Lung (tissue), 12 donors: ENCODE results near the gene IMPACT. TPM values are rescaled to one million over a fixed set of nuclear protein-coding genes. Genes with fewer than 3 reads are reported as not detected.
A peak's percentile ranks its signal among the peaks of the same experiment; 100 is the strongest.

ENCODE experiments used
- ATAC-seq: fragments of 200-7000 bp; cut with Tn5 transposase; one replicate; pipeline ENCODE4 v1.9.1; 2020; ENCODE audit warnings: moderate number of reproducible peaks; ENCODE audit not compliant: insufficient read depth, low FRiP score
- DNase-seq, 3 donors: peaks; one replicate each; pipeline ENCODE4 v3.0.0-alpha.2; 2013 to 2017
- H3K27ac ChIP-seq, 2 donors: one replicate each; pipeline ENCODE4 v1.5.1; 2013; ENCODE audit warnings: mild to moderate bottlenecking in 2 of 2, moderate library complexity in 2 of 2, control low read depth in 1 of 2, inconsistent platforms in 1 of 2, low read depth in 1 of 2, low read length in 1 of 2
- H3K27me3 ChIP-seq, 3 donors: one replicate each; pipeline ENCODE4 v1.5.1; 2013; ENCODE audit warnings: low read length in 2 of 3; ENCODE audit not compliant: control insufficient read depth in 3 of 3, insufficient read depth in 3 of 3
- H3K36me3 ChIP-seq, 4 donors: one replicate each; pipeline ENCODE4 v1.5.1; 2013; ENCODE audit warnings: low read length in 4 of 4, mild to moderate bottlenecking in 1 of 4, moderate library complexity in 1 of 4; ENCODE audit not compliant: control insufficient read depth in 4 of 4, insufficient read depth in 4 of 4
- H3K4me1 ChIP-seq, 5 donors: one replicate each; pipeline ENCODE4 v1.5.1; 2013; ENCODE audit warnings: low read length in 5 of 5, mild to moderate bottlenecking in 2 of 5, moderate library complexity in 1 of 5; ENCODE audit not compliant: control insufficient read depth in 5 of 5, insufficient read depth in 5 of 5
- H3K4me3 ChIP-seq: one replicate; pipeline ENCODE4 v1.5.1; 2013; ENCODE audit warnings: mild to moderate bottlenecking, control low read depth, moderate library complexity
- H3K9ac ChIP-seq, 2 donors: one replicate each; pipeline ENCODE4 v1.5.1; 2013; ENCODE audit warnings: low read length in 2 of 2, control low read depth in 1 of 2; ENCODE audit not compliant: insufficient read depth in 1 of 2
- H3K9me3 ChIP-seq, 4 donors: one replicate each; pipeline ENCODE4 v1.5.1; 2013; ENCODE audit warnings: low read length in 3 of 4, mild to moderate bottlenecking in 1 of 4, moderate library complexity in 1 of 4; ENCODE audit not compliant: control insufficient read depth in 4 of 4, insufficient read depth in 3 of 4
- CTCF ChIP-seq: IDR thresholded peaks from 2 replicates; pipeline ENCODE4 v1.5.1; 2012; ENCODE audit warnings: mild to moderate bottlenecking; ENCODE audit errors: control extremely low read depth, extremely low read depth
- WGBS, 2 donors: extraction: QIAGEN DNeasy Blood & Tissue Kit; methylation state at CpG; one replicate each; pipeline ENCODE4 v1.1.7; 2013; 5-methylcytosine and 5-hydroxymethylcytosine counted together
- polyA plus RNA-seq, 2 donors: library from polyadenylated mRNA; stranded (reverse); fragments of 200-250 nt; gene quantifications; one replicate each; pipeline ENCODE4 v1.2.1, GENCODE V29; 2013
- total RNA-seq, 2 donors: library from RNA; depleted of rRNA in 1 of 2; stranded (reverse); fragments of >200 nt in 1 of 2; gene quantifications; one replicate each; pipeline ENCODE4 v1.2.1, GENCODE V29; 2014 to 2021
- donor health status: control.
- donor health status: control.
- donor health status: Bipolar disorder and iron deficiency.
- donor health status: healthy.
- donor health status: DM: yes; HTN: yes; CAD: no.

Gene IMPACT
- total and polyA plus RNA-seq, 4 donors: 12.0 to 29.6 (median 25.0) TPM

- H3K9ac ChIP-seq: no peak overlapping the region
- no peak for ATAC-seq
- no peak overlapping the region for H3K4me3 ChIP-seq
- no peaks in the 10 kb centered on the region for H3K4me1 ChIP-seq
- no peak for TF ChIP-seq CTCF
- no peaks in the 10 kb centered on the region for H3K9me3 ChIP-seq
- H3K36me3 ChIP-seq: no peaks in the 10 kb centered on the region
- H3K27me3 ChIP-seq: no peaks in the 10 kb centered on the region
- no peak overlapping the region for H3K27ac ChIP-seq
- DNase-seq: no peak
- 51 to 74% methylated on average over 6 of the region's 6 CpGs for WGBS, 2 donors
These were observed 49.6 kb downstream of the IMPACT start for GRCh38 chr18:24475926-24476589.

GRCh38 chr18:24479371-24479770 lies 52.9 kb downstream of the IMPACT start:
- Histone ChIP-seq H3K9me3 (no peaks in the 10 kb centered on the region), H3K27ac (no peak overlapping the region), H3K27me3 (no peaks in the 10 kb centered on the region), H3K4me3 (no peak overlapping the region), H3K9ac (no peak overlapping the region), H3K4me1 (no peaks in the 10 kb centered on the region), H3K36me3 (no peaks in the 10 kb centered on the region)
- 74 to 84% methylated on average over 7 of the region's 7 CpGs for WGBS, 2 donors
- TF ChIP-seq CTCF: no peak
- peak in 1 of 3 donors; percentile 11 for DNase-seq
- ATAC-seq: no peak

- no peak overlapping the region for H3K4me3 ChIP-seq
- ATAC-seq (no peak), DNase-seq (no peak)
- 94 to 95% methylated on average over 5 of the region's 5 CpGs for WGBS, 2 donors
- H3K4me1 ChIP-seq: no peaks in the 10 kb centered on the region
- no peaks in the 10 kb centered on the region for H3K9me3 ChIP-seq
- H3K36me3 ChIP-seq: no peaks in the 10 kb centered on the region
- H3K9ac ChIP-seq: no peak overlapping the region
- no peak overlapping the region for H3K27ac ChIP-seq
- TF ChIP-seq CTCF: no peak
- H3K27me3 ChIP-seq: no peaks in the 10 kb centered on the region
These were observed 56.4 kb downstream of the IMPACT start for GRCh38 chr18:24482821-24483220.

- ATAC-seq (no peak), DNase-seq (no peak)
- H3K4me3 ChIP-seq: no peak overlapping the region
- H3K9me3 ChIP-seq: no peaks in the 10 kb centered on the region
- H3K4me1 ChIP-seq: no peaks in the 10 kb centered on the region
- no peak for TF ChIP-seq CTCF
- WGBS, 2 donors: 52 to 86% methylated on average over 3 of the region's 3 CpGs
- H3K27ac ChIP-seq: no peak overlapping the region
- no peak overlapping the region for H3K9ac ChIP-seq
- H3K36me3 ChIP-seq: no peaks in the 10 kb centered on the region
- no peaks in the 10 kb centered on the region for H3K27me3 ChIP-seq
These were observed 59.2 kb downstream of the IMPACT start for GRCh38 chr18:24485681-24486080.
